PC-9 (cell line): ENCODE measurements around the gene MTHFSD. TPM values are rescaled to one million over a fixed set of nuclear protein-coding genes. Genes with fewer than 3 reads are reported as not detected.

Experiments used
- BruUV-seq: library from RNA; stranded (reverse); fragments of 400-500 nt; replicated peaks from 2 replicates; lab custom pipeline; 2021; lab: Mats Ljungman, UMichigan
- CTCF ChIA-PET: fragments of 300-600 bp; sonication (Branson Sonifier 250); formaldehyde crosslinking; loops from one replicate; lab custom pipeline; 2022; ENCODE audit warnings: antibody characterized with exemption; lab: Charles Lee
- POLR2A ChIA-PET: fragments of 300-600 bp; sonication (Branson Sonifier 250); formaldehyde crosslinking; loops from one replicate; lab custom pipeline; 2022; ENCODE audit warnings: antibody characterized with exemption; ENCODE audit not compliant: unreplicated experiment; lab: Charles Lee
- DNase-seq, 2 experiments: peaks; one replicate each; pipeline versions ENCODE4 v3.0.0 to v3.0.0-alpha.2; 2015 to 2022; ENCODE audit warnings: mixed read lengths in 1 of 2
- H2AFZ ChIP-seq: fragments of 200-600 bp; sonication (generic); 2 replicates; pipeline ENCODE4 v1.8.1; 2017; ENCODE audit warnings: antibody characterized with exemption
- H3F3A ChIP-seq: fragments of 200-600 bp; sonication (generic); 2 replicates; pipeline ENCODE4 v1.8.1; 2017; ENCODE audit warnings: antibody characterized with exemption, mild to moderate bottlenecking, low read depth; ENCODE audit not compliant: insufficient read depth
- H3K27ac ChIP-seq: fragments of 200-600 bp; sonication (generic); 2 replicates; pipeline ENCODE4 v1.6.1; 2016; ENCODE audit warnings: mixed run types
- H3K27me3 ChIP-seq: fragments of 200-600 bp; sonication (generic); 2 replicates; pipeline ENCODE4 v1.6.1; 2016; ENCODE audit warnings: low read depth, mixed run types; ENCODE audit not compliant: insufficient read depth
- H3K36me3 ChIP-seq: fragments of 200-600 bp; sonication (generic); 2 replicates; pipeline ENCODE4 v1.6.1; 2016; ENCODE audit warnings: low read depth, mixed run types
- H3K4me1 ChIP-seq: fragments of 200-600 bp; sonication (generic); replicated peaks from 2 replicates; pipeline ENCODE4 v1.6.1; 2016; ENCODE audit warnings: mixed run types; ENCODE audit not compliant: insufficient read depth
- H3K4me2 ChIP-seq: fragments of 200-600 bp; sonication (generic); 2 replicates; pipeline ENCODE4 v1.6.1; 2017; ENCODE audit warnings: mixed run types
- H3K4me3 ChIP-seq: fragments of 200-600 bp; sonication (generic); 2 replicates; pipeline ENCODE4 v1.6.1; 2016; ENCODE audit warnings: mixed run types
- H3K79me2 ChIP-seq: fragments of 200-600 bp; sonication (generic); 2 replicates; pipeline ENCODE4 v1.6.1; 2017; ENCODE audit warnings: low read depth, mixed run types
- H3K9me2 ChIP-seq: fragments of 200-600 bp; sonication (generic); 2 replicates; pipeline ENCODE4 v1.8.1; 2017; ENCODE audit warnings: mild to moderate bottlenecking; ENCODE audit not compliant: insufficient read depth
- H3K9me3 ChIP-seq: fragments of 200-600 bp; sonication (generic); 2 replicates; pipeline ENCODE4 v1.8.1; 2016; ENCODE audit warnings: low read depth; ENCODE audit not compliant: insufficient read depth
- H4K20me1 ChIP-seq: fragments of 200-600 bp; sonication (generic); 2 replicates; pipeline ENCODE4 v1.8.1; 2017; ENCODE audit not compliant: insufficient read depth
- CTCF ChIP-seq: fragments of 200-600 bp; sonication (generic); conservative IDR thresholded peaks from 2 replicates; pipeline ENCODE4 v1.6.1; 2017; ENCODE audit warnings: mixed run types, antibody characterized with exemption, mild to moderate bottlenecking, moderate library complexity
- EZH2 ChIP-seq: fragments of 200-600 bp; sonication (generic); IDR thresholded peaks from 2 replicates; pipeline ENCODE4 v1.8.0; 2017; ENCODE audit warnings: antibody characterized with exemption, low read depth
- intact Hi-C: fragments of 100-400 bp; cut with micrococcal nuclease; formaldehyde crosslinking; loops from one replicate; pipeline ENCODE4 v1.10.0; 2022; ENCODE audit not compliant: unreplicated experiment
- total RNA-seq: library from RNA; stranded (reverse); gene quantifications from 2 replicates; pipeline ENCODE4 v1.2.3, GENCODE V29; 2021

MTHFSD gene
- total RNA-seq, 1 experiment from 2014 or later: 25.7 TPM

- no peaks in the 10 kb centered on the region for H3K4me1 ChIP-seq
- no peaks in the 10 kb centered on the region for H3K9me3 ChIP-seq
- no peak overlapping the region for H3K27ac ChIP-seq
- no TSS peak for BruUV-seq
- TF ChIP-seq CTCF: no peak
- intact Hi-C loops: no loop called here
- H3K36me3 ChIP-seq: no peaks in the 10 kb centered on the region
- H3F3A ChIP-seq: no peaks in the 10 kb centered on the region
- ChIA-PET POLR2A (no interaction called here), CTCF (no interaction called here)
- no peak overlapping the region for H3K4me3 ChIP-seq
- H2AFZ ChIP-seq: no peak overlapping the region
- H3K4me2 ChIP-seq: no peak overlapping the region
- no peaks in the 10 kb centered on the region for H3K79me2 ChIP-seq
- H3K27me3 ChIP-seq: peaks cover 77% of the 10 kb centered on the region
- no peak for DNase-seq
- H3K9me2 ChIP-seq: no peaks in the 10 kb centered on the region
- no peaks in the 10 kb centered on the region for H4K20me1 ChIP-seq
These were observed 20.2 kb upstream of the MTHFSD start for GRCh38 chr16:86575095-86575685.

GRCh38 chr16:86574646-86575045 lies 19.6 kb upstream of the MTHFSD start:
- Histone ChIP-seq H3K4me3 (no peak overlapping the region), H3K9me2 (no peaks in the 10 kb centered on the region), H3K4me1 (no peaks in the 10 kb centered on the region), H3K36me3 (no peaks in the 10 kb centered on the region), H3K27me3 (peaks cover 77% of the 10 kb centered on the region), H3K4me2 (no peak overlapping the region), H3K27ac (no peak overlapping the region), H2AFZ (no peak overlapping the region), H3K9me3 (no peaks in the 10 kb centered on the region), H4K20me1 (no peaks in the 10 kb centered on the region), H3K79me2 (no peaks in the 10 kb centered on the region), H3F3A (no peaks in the 10 kb centered on the region)
- TF ChIP-seq CTCF (no peak), EZH2 (no peak)
- CTCF ChIA-PET: no interaction called here
- no TSS peak for BruUV-seq
- intact Hi-C loops: no loop called here
- POLR2A ChIA-PET: no interaction called here
- no peak for DNase-seq

- Histone ChIP-seq H2AFZ (no peak overlapping the region), H3K4me2 (no peak overlapping the region), H3K4me1 (no peaks in the 10 kb centered on the region), H3F3A (no peaks in the 10 kb centered on the region), H3K27me3 (peaks cover 80% of the 10 kb centered on the region), H3K36me3 (no peaks in the 10 kb centered on the region), H3K9me2 (no peaks in the 10 kb centered on the region), H3K9me3 (no peaks in the 10 kb centered on the region), H4K20me1 (no peaks in the 10 kb centered on the region), H3K27ac (no peak overlapping the region), H3K4me3 (no peak overlapping the region), H3K79me2 (no peaks in the 10 kb centered on the region)
- TF ChIP-seq EZH2 (no peak), CTCF (no peak)
- BruUV-seq: no TSS peak
- CTCF ChIA-PET: no interaction called here
- POLR2A ChIA-PET: no interaction called here
- no peak for DNase-seq
- intact Hi-C loops: no loop called here
These were observed 18.8 kb upstream of the MTHFSD start for GRCh38 chr16:86573646-86574508.
